Activated CD4-positive, alpha-beta T cell treated with anti-CD3 and anti-CD28 coated beads, Interleukin-2, Interleukin-4, amounts not matched to agents 100 ng/mL and 50 ng/mL, durations not matched to agents 16 hours and 8 hours (primary cell): ENCODE data around the gene VAMP5.
"Not testable (repeated sequence)": the region's sequence is repeated elsewhere in the genome, so short reads cannot be mapped to it uniquely, and the experiment has no call there.

ENCODE experiments used
- DNase-seq: peaks from one replicate; pipeline ENCODE4 v3.0.0-alpha.2; 2020; ENCODE audit warnings: low spot score

VAMP5 gene

DNA sequence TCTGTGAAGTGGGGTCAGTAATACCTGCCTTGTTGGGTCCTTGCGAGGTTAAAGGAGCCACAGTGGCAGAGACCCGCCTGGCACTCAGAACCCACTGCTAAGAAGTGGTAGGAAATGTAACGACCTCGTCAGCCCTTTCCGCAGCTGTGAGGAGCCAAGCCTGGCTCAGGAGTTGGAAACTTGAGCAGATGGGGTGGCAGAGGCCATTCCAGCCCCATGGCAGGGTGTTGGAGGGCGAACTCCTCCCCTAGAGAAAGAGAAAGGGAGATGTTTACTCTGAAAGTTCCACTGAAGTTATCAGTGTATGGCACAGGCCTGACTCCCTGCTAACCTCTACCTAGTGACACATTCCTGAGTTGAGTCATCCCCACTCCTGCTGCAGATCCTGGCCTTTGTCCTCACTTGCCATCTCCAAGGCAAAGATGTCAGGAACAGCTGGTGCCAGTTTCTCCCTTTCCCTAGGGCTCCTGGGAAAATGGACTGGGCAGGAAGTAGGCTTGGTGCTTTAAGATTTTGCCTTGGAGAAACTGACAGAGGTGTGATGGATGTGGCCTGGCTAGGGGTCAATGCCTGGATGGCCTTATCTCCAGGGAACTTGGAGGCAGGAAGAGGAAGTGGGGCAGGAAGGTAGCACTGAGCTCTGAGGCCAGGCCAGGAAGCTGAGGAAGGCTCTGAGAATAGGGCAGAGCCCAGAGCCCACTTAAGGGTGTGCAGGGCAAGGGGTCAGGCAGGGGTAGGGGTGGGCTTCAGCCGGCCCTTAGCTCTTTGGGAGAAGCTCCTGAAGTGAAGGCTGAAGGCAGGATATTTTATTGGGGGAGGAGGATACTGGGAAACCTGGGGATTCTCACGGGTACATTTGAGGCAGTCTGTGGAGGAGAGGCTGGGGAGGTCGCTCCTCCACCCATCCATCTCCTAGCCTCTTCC, 888 bp downstream of the VAMP5 start:
- peak; percentile 37 for DNase-seq

DNA sequence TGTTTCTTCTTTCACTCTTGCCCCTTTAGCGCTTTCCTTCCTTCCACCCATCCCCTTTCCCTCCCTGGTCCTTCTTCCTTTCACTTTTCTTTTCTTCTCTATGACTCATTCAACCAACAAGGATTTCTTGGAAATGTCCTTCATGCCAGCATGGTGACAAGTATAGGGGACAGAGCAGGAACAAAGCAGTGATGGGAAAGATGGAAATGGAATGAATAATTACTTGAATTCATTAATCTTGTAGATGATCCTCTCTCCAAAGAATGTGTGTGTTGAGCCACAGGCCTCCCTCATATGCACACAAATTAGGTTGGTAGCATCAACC, 1.5 kb downstream of the VAMP5 start:
- no peak for DNase-seq

DNA sequence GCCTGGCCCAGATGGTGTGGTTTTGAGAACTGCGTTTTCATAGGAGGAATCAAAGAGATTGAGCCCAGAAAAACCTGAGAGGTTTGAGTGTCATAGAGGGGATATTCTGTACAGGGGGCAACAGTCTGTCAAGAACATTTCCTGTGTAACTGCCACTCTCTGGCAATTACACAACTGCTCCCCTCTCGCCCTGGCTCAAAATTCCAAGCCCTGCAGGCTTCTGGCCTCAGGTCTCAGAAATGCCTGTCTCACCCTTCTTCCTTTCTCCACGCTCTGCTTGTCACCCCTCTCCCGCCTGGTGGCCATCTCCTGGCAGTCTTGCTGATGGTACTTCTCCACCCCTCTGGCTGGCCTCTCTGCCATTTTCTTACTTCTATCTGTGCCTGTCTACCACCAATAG, 4.0 kb downstream of the VAMP5 start:
- DNase-seq: no peak

- no peak for DNase-seq
Observed at GRCh38 chr2:85588645-85589044, 4.4 kb downstream of the VAMP5 start.

DNA sequence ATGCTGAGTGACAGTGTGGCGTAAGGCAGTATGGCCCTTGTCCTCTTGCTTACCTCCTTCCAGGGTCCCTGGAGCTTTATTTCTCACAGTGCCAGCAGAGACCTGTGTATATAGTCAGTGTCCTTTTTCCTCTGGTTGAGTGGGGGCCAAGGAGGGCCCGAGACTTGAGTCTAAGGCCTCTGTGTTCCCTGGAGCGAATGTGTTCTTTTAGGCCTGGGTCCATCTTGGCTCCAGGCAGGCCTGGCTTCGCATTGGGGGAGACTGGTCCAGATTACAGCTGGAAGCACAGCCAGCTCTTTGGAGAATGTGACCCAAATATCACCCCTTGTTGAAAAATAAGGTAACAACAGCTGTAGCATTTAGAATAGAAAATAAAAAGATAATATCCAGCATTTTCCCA, 5.0 kb downstream of the VAMP5 start:
- no peak for DNase-seq

- DNase-seq: no peak
Observed at GRCh38 chr2:85589982-85590791, 6.0 kb downstream of the VAMP5 start.

DNA sequence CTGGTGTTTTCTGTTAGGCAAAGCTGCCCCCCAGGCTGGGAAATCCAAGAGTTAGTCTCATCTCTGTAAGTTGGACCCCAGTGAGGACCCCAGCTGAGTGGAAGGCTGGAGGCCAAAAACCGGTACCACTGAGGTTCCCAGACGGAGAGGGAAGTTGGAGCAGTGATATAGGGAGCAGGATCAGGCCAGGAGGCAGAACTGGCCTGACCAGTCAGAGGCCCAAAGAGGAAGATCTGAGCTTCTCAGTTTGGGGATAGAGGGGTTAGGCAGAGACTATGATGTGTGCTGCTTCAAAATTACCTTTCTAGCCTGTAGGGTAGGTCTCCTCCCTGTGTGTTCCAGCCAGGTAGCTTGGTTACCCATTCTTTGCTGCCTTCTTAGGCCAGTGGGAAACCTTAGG, 6.7 kb downstream of the VAMP5 start:
- no peak for DNase-seq

- no peak for DNase-seq
Observed at GRCh38 chr2:85591563-85591962, 7.3 kb downstream of the VAMP5 start.

DNA sequence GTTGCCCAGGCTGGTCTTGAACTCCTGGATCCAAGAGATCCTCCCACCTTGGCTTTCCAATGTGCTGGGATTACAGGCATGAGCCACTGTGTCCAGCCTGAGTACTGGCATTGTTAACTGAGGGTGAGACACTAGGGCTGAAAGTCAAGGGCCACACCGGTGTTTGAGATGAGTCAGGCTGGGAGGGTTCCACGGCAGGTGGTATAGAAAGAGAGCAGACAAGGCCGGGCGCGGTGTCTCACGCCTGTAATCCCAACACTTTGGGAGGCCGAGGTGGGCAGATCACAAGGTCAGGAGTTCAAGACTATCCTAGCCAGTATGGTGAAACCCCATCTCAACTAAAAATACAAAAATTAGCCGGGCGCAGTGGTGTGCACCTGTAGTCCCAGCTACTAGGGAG, 8.1 kb downstream of the VAMP5 start:
- DNase-seq: not testable (repeated sequence)

- DNase-seq: no peak
Observed at GRCh38 chr2:85593023-85593422, 8.8 kb downstream of the VAMP5 start.

DNA sequence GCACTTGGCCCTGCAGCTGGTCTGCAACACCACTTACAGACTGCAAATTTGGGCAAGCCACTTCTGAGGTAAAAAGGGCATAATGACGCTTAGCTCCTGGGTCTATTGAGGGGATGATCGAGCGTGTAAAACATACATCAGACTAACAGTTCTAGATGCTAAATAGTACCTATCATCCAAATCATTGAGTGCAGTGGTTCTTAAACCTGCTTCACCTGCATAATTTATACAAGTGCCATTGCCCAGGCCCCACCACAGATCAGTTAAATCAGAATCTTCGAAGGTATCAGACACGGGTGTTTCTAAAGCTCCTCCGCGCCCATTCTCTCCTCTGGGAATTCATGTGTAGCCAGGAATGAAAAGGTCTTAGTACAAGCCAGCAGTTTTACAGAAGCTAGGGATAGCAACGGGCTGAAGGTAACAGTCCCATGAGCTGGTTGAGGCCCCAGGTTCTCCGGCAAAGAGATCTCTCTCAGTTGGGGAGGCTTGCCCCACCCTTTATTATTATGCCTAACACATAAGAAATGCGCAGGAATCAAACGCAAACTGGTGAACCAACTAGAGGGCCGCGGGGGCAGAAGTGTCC, 10.6 kb downstream of the VAMP5 start:
- no peak for DNase-seq

DNA sequence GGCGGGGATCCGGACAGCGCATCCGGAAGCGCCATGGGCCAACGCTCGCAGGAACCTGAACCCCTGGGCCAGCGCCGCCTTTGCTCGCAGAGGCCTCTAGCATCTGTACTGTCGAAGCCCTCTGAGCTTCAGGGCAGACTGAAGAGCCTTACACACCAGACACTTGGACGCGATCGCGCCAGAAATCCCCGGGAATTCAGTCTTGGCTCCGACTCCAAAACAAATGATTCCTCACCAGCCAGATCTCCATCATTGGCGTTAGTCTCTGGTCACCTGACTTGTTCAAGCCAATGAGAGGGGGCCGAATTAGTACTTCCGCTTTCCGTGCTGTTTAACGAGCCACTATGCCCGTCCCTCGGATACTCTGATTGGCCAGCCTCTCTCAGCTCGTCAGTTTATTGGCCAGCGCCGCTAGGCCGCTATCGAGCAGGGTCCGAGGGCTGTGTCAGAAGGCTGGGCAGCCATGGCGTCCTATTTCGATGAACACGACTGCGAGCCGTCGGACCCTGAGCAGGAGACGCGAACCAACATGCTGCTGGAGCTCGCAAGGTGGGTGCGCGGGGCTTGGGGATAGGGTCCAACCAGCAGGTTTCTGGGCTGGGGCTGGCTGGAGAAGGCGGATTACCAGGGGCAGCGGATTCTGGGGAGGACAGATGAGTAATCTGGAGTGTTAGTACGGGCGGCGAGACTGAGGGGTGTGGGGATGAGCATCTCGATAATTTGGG, 11.2 kb downstream of the VAMP5 start, which contains the start of gene RNF181:
TSS of gene RNF181 (plus strand) at position 445 of the 725 bp plus-strand sequence. CDS start at position 464, 19 bp downstream.
- DNase-seq: peak; percentile 98

DNA sequence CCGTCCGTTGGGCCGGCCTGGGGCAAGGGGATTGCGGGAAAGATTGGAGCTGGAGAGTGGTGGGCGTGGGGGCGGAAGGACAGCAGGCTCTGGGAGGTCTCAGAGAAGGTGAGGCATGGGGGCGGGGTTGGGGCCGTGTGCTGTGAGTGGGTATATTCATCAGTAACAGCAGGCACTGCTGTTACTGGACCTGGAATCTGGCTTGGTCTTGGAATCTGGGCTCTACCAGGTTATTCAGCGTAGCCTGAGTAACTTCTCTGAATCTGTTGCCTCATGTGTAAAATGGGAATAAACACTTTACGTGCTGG, 11.7 kb downstream of the VAMP5 start:
- DNase-seq: no peak

- no peak for DNase-seq
Observed at GRCh38 chr2:85596486-85597143, 12.4 kb downstream of the VAMP5 start.

DNA sequence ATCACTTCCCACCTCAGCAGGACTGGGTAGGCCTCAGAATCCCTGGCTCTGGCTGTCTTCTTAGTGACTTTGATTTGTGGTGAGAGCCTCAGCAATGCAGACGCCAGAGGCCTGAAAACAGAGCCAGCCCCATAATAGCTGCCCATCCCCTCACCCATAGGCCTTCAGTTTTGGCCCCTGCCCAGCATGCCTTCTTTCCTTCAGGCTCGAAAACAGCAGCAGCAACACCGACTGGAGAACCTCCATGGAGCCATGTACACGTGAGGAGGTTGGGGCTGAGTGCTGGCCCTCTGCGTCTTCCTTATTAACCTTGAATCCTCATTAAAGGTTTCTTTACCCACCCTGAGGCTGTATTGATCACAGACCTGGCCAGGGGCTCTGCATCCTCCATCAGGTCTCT, 13.0 kb downstream of the VAMP5 start:
- DNase-seq: no peak

- no peak for DNase-seq
Observed at GRCh38 chr2:85598594-85599340, 14.5 kb downstream of the VAMP5 start.

- no peak for DNase-seq
Observed at GRCh38 chr2:85599468-85600234, 15.4 kb downstream of the VAMP5 start.

- DNase-seq: no peak
Observed at GRCh38 chr2:85600235-85600575, 16.0 kb downstream of the VAMP5 start.

- no peak for DNase-seq
Observed at GRCh38 chr2:85600951-85601770, 16.9 kb downstream of the VAMP5 start.
